Gastrocnemius medialis (tissue), 4 donors: Measurements from ENCODE around the gene METTL22. TPM values are rescaled to one million over a fixed set of nuclear protein-coding genes. Genes with fewer than 3 reads are reported as not detected.
A peak's percentile ranks its signal among the peaks of the same experiment; 100 is the strongest.

Source experiments
- ATAC-seq, 2 donors: fragments of 150-250 bp; one replicate each; pipeline ENCODE4 v1.9.1; 2016
- DNase-seq, 2 donors: peaks; one replicate each; pipeline ENCODE4 v3.0.0-alpha.2; 2019
- H3K27ac ChIP-seq, 4 donors: fragments of 200-600 bp; sonication (generic); 1 replicate in 1 of 4; 2 replicates in 3 of 4; pipeline ENCODE4 v1.5.1; 2016 to 2018; ENCODE audit warnings: mild to moderate bottlenecking in 2 of 4, moderate library complexity in 1 of 4
- H3K27me3 ChIP-seq, 3 donors: fragments of 200-600 bp; sonication (generic) in 2 of 3; 1 replicate in 1 of 3; 2 replicates in 2 of 3; pipeline versions ENCODE4 v1.5.1 to v1.6.0; 2016 to 2019; ENCODE audit warnings: mild to moderate bottlenecking in 1 of 3, moderate library complexity in 1 of 3
- H3K36me3 ChIP-seq, 2 donors: fragments of 200-600 bp; sonication (generic) in 1 of 2; one replicate each; pipeline ENCODE4 v1.5.1; 2017 to 2018
- H3K4me1 ChIP-seq, 2 donors: fragments of 200-600 bp; sonication (generic) in 1 of 2; one replicate each; pipeline ENCODE4 v1.5.1; 2016 to 2017; ENCODE audit warnings: mild to moderate bottlenecking in 2 of 2
- H3K4me3 ChIP-seq, 4 donors: fragments of 200-600 bp; sonication (generic) in 3 of 4; 1 replicate in 1 of 4; 2 replicates in 3 of 4; pipeline ENCODE4 v1.5.1; 2016 to 2019; ENCODE audit warnings: mild to moderate bottlenecking in 2 of 4
- H3K9me3 ChIP-seq, 3 donors: fragments of 200-600 bp; sonication (generic) in 2 of 3; 1 replicate in 1 of 3; 2 replicates in 2 of 3; pipeline ENCODE4 v1.5.1; 2016 to 2019
- CTCF ChIP-seq, 5 experiments: fragments of 450-650 bp in 3 of 5; fragments of 200-600 bp in 2 of 5; sonication (generic) in 2 of 5; IDR thresholded peaks in 4 of 5; conservative IDR thresholded peaks in 1 of 5; 1 replicate in 4 of 5; 2 replicates in 1 of 5; pipeline ENCODE4 v1.5.1; 2016 to 2019; ENCODE audit warnings: antibody characterized with exemption in 5 of 5, mild to moderate bottlenecking in 3 of 5, moderate library complexity in 3 of 5
- POLR2A ChIP-seq, 2 donors: fragments of 450-650 bp; IDR thresholded peaks; one replicate each; pipeline ENCODE4 v1.6.1; 2017; ENCODE audit warnings: antibody characterized with exemption in 2 of 2, mild to moderate bottlenecking in 2 of 2, moderate library complexity in 2 of 2
- in situ Hi-C, 4 donors: fragments of 200-750 bp; cut with MboI; loops; one replicate each; pipeline versions ENCODE4 v1.15.0 to v1.8.0; 2017; ENCODE audit warnings: low sequenced_read_pairs in 4 of 4
- intact Hi-C: fragments of 100-400 bp; cut with DNase I; formaldehyde crosslinking; loops from one replicate; pipeline ENCODE4 v1.15.1; 2023; ENCODE audit warnings: low total_unique reads
- total RNA-seq, 4 donors: library from RNA; depleted of rRNA; stranded (reverse); fragments of >200 nt; gene quantifications; one replicate each; pipeline versions ENCODE4 v1.1.0 to v1.2.3, GENCODE V29; 2016

METTL22 gene
- total RNA-seq, 4 donors from 2014 or later = 28.8 to 71.5 (median 51.5) TPM

GRCh38 chr16:8621222-8621571 is 301 bp upstream of the METTL22 start:
- Histone ChIP-seq H3K27ac (peak overlapping the region; percentile 91 to 96 (median 94)), H3K36me3 (peaks cover 0 to 8% of the 10 kb centered on the region in 2 donors), H3K9me3 (no peaks in the 10 kb centered on the region), H3K27me3 (peaks cover 0 to 3% (median 0%) of the 10 kb centered on the region in 3 donors), H3K4me1 (peaks cover 18 to 27% of the 10 kb centered on the region in 2 donors), H3K4me3 (peak overlapping the region; percentile 90 to 96 (median 94))
- ATAC-seq (no peak), DNase-seq (no peak)
- no peak for TF ChIP-seq POLR2A (IDR thresholded peaks at IDR 0.05)
- no peak for TF ChIP-seq CTCF (IDR thresholded peaks at IDR 0.05 in 4 of 5, conservative IDR thresholded peaks at IDR 0.05 in 1 of 5)
- intact Hi-C loops = loop anchor here (2.0 to 5.0 kb wide), 3 partner anchors 54 to 178 kb away; partner anchors contain the start of gene ABAT
- in situ Hi-C loops = no loop called here

GRCh38 chr16:8622315-8622656 is 788 bp downstream of the METTL22 start:
- DNase-seq = no peak
- Histone ChIP-seq H3K27ac (peak overlapping the region; percentile 91 to 96 (median 94)), H3K4me1 (peaks cover 18 to 27% of the 10 kb centered on the region in 2 donors), H3K9me3 (no peaks in the 10 kb centered on the region), H3K36me3 (peaks cover 0 to 18% of the 10 kb centered on the region in 2 donors), H3K4me3 (peak overlapping the region; percentile 90 to 96 (median 94)), H3K27me3 (peaks cover 0 to 3% (median 0%) of the 10 kb centered on the region in 3 donors)
- in situ Hi-C loops = no loop called here
- no peak for ATAC-seq
- intact Hi-C loops = loop anchor here (5.0 kb wide), 1 partner anchor 55 kb away; no protein-coding TSS in a partner anchor
- no peak for TF ChIP-seq CTCF (IDR thresholded peaks at IDR 0.05 in 4 of 5, conservative IDR thresholded peaks at IDR 0.05 in 1 of 5)
- TF ChIP-seq POLR2A (IDR thresholded peaks at IDR 0.05) = no peak

- no peak for DNase-seq
- TF ChIP-seq CTCF (IDR thresholded peaks at IDR 0.05 in 4 of 5, conservative IDR thresholded peaks at IDR 0.05 in 1 of 5) = no peak
- H3K4me1 ChIP-seq = peaks cover 18 to 27% of the 10 kb centered on the region in 2 donors
- H3K27me3 ChIP-seq = peaks cover 0 to 3% (median 0%) of the 10 kb centered on the region in 3 donors
- no peaks in the 10 kb centered on the region for H3K9me3 ChIP-seq
- peak overlapping the region in 1 of 4 donors; percentile 6 for H3K27ac ChIP-seq
- intact Hi-C loops = loop anchor here (5.0 kb wide), 1 partner anchor 56 kb away; no protein-coding TSS in a partner anchor
- H3K4me3 ChIP-seq = no peak overlapping the region
- in situ Hi-C loops = no loop called here
- no peak for ATAC-seq
- peaks cover 0 to 31% of the 10 kb centered on the region in 2 donors for H3K36me3 ChIP-seq
Observed at GRCh38 chr16:8623634-8624033, 2.1 kb downstream of the METTL22 start.

GRCh38 chr16:8625491-8626087 is 4.1 kb downstream of the METTL22 start:
- peaks cover 18 to 27% of the 10 kb centered on the region in 2 donors for H3K4me1 ChIP-seq
- no peaks in the 10 kb centered on the region for H3K9me3 ChIP-seq
- H3K27ac ChIP-seq = no peak overlapping the region
- H3K36me3 ChIP-seq = peaks cover 0 to 51% of the 10 kb centered on the region in 2 donors
- H3K27me3 ChIP-seq = no peaks in the 10 kb centered on the region
- TF ChIP-seq POLR2A (IDR thresholded peaks at IDR 0.05) (no peak), CTCF (IDR thresholded peaks at IDR 0.05 in 4 of 5, conservative IDR thresholded peaks at IDR 0.05 in 1 of 5) (no peak)
- no peak overlapping the region for H3K4me3 ChIP-seq
- no peak for ATAC-seq
- in situ Hi-C loops = no loop called here
- DNase-seq = no peak
- intact Hi-C loops = no loop called here
